ENCODE data around the gene PLEKHB1.

Gene PLEKHB1

DNA sequence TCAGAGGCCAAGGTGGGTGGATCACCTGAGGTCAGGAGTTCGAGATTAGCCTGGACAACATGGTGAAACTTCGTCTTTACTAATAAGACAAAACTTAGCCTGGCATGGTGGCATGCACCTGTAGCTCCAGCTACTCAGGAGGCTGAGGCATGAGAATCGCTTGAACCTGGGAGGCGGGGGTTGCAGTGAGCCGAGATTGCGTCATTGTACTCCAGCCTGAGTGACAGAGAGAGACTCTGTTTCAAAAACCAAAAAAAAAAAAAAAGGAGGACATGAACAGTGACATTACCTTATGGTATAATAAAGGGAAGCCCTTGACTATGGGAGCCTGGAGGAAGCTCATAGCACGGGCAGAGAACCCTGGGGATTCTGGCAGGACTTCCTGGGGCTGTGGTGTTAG, 16.5 kb upstream of the PLEKHB1 start:
- Histone ChIP-seq H3K9me3 (no peaks in the 10 kb centered on the region), H3K4me3 (ENCODE audit: low read depth in 1 of 2, low read length in 1 of 2) (no peak overlapping the region), H3K36me3 (no peaks in the 10 kb centered on the region), H3K4me1 (ENCODE audit: control insufficient read depth in 1 of 2, insufficient read depth in 1 of 2, low read depth in 1 of 2, low read length in 1 of 2) (peaks cover 16 to 19% of the 10 kb centered on the region in 2 experiments), H3K27ac (no peak overlapping the region), H3K27me3 (no peaks in the 10 kb centered on the region)
- TF ChIP-seq, protein P1, sequence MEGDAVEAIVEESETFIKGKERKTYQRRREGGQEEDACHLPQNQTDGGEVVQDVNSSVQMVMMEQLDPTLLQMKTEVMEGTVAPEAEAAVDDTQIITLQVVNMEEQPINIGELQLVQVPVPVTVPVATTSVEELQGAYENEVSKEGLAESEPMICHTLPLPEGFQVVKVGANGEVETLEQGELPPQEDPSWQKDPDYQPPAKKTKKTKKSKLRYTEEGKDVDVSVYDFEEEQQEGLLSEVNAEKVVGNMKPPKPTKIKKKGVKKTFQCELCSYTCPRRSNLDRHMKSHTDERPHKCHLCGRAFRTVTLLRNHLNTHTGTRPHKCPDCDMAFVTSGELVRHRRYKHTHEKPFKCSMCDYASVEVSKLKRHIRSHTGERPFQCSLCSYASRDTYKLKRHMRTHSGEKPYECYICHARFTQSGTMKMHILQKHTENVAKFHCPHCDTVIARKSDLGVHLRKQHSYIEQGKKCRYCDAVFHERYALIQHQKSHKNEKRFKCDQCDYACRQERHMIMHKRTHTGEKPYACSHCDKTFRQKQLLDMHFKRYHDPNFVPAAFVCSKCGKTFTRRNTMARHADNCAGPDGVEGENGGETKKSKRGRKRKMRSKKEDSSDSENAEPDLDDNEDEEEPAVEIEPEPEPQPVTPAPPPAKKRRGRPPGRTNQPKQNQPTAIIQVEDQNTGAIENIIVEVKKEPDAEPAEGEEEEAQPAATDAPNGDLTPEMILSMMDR (IDR thresholded peaks at IDR 0.05): no peak

DNA sequence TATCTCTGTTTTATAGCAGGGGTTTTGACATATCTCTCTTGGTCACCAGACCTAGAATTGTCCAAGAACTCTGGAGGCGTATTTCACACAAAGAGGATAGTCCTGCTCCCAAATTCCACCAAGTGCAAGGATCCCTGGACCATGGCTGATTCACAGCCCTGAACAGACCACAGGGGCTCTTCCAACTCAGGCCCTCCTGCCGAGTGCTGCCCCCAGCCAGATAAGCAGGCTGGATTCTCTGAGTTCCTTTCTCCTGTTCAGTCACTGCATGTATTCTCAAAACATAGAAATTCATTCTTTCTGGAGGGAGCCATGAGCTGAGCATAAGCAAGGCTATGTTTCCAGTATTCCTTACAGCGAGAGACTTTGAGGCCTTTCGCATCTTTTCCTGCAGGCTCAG, 13.4 kb upstream of the PLEKHB1 start:
- Histone ChIP-seq H3K9me3 (no peaks in the 10 kb centered on the region), H3K4me1 (ENCODE audit: control insufficient read depth in 1 of 2, insufficient read depth in 1 of 2, low read depth in 1 of 2, low read length in 1 of 2) (peaks cover 6% of the 10 kb centered on the region in 2 experiments), H3K27ac (no peak overlapping the region), H3K4me3 (ENCODE audit: low read depth in 1 of 2, low read length in 1 of 2) (no peak overlapping the region), H3K27me3 (no peaks in the 10 kb centered on the region), H3K36me3 (no peaks in the 10 kb centered on the region)
- TF ChIP-seq, protein P1 (IDR thresholded peaks at IDR 0.05): no peak

DNA sequence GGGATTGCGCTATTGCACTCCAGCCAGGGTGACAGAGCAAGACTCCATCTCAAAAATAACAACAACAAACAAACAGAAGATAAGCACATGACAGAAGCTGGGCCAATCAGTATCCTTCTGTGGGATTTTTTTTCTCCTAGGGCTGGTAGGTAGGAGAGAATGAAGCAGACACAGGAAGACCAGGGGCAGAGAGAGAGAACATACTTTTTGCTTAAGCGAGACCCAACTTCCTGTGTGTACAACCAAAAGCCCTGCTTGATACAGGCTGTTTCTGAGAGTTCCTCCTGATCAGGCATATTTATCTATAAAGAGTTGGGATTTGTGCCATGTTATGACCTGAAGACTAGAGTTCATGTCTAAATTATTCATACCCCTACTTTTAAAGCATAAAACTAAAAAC, 12.4 kb upstream of the PLEKHB1 start:
- Histone ChIP-seq H3K36me3 (no peaks in the 10 kb centered on the region), H3K9me3 (no peaks in the 10 kb centered on the region), H3K4me3 (ENCODE audit: low read depth in 1 of 2, low read length in 1 of 2) (no peak overlapping the region), H3K27ac (no peak overlapping the region), H3K27me3 (no peaks in the 10 kb centered on the region), H3K4me1 (ENCODE audit: control insufficient read depth in 1 of 2, insufficient read depth in 1 of 2, low read depth in 1 of 2, low read length in 1 of 2) (peaks cover 6% of the 10 kb centered on the region in 2 experiments)
- TF ChIP-seq, protein P1 (IDR thresholded peaks at IDR 0.05): no peak

DNA sequence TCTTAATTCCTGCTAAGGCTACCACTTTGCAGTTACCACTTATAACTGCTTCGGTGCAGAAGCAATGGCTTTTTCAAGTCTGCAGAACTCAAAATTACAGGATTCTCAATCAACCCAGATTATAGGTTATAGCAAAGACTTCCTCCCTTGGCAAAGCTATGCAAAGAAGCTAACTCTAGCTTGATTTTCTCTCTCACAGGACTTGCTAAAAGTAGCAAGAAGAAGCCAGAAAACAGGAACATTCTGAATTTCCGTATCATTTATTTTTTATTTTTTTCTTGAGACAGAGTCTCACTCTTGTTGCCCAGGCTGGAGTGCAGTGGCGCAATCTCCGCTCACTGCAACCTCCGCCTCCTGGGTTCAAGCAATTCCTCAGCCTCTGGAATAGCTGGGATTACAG, 10.7 kb upstream of the PLEKHB1 start:
- Histone ChIP-seq H3K4me1 (ENCODE audit: control insufficient read depth in 1 of 2, insufficient read depth in 1 of 2, low read depth in 1 of 2, low read length in 1 of 2) (peaks cover 6% of the 10 kb centered on the region in 2 experiments), H3K4me3 (ENCODE audit: low read depth in 1 of 2, low read length in 1 of 2) (no peak overlapping the region), H3K36me3 (no peaks in the 10 kb centered on the region), H3K27ac (no peak overlapping the region), H3K27me3 (peaks cover 8% of the 10 kb centered on the region), H3K9me3 (no peaks in the 10 kb centered on the region)
- TF ChIP-seq, protein P1 (IDR thresholded peaks at IDR 0.05): no peak

DNA sequence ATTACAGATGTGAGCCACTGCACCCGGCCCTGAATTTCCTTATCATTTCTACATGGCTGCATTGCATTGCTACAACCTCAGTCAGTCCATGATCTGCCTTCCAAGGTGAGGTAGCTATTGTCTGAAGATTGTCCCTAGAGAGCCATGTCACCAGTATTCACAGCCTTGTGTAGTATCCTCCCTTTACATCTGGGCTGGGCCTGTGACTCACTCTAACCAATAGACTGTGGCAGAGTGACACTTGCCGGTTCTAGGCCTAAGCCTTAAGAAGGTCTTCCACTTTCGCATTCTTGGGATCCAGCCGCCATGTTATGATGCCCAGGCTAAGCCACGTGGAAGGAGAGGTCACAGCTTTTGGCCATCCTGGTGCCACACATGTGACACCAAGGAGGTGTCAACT, 10.1 kb upstream of the PLEKHB1 start:
- no peaks in the 10 kb centered on the region for H3K36me3 ChIP-seq
- peaks cover 13% of the 10 kb centered on the region for H3K27me3 ChIP-seq
- no peak overlapping the region for H3K27ac ChIP-seq
- no peak overlapping the region for H3K4me3 ChIP-seq (ENCODE audit: low read depth in 1 of 2, low read length in 1 of 2)
- TF ChIP-seq, protein P1 (IDR thresholded peaks at IDR 0.05): no peak
- H3K9me3 ChIP-seq: no peaks in the 10 kb centered on the region
- peaks cover 6% of the 10 kb centered on the region in 2 experiments for H3K4me1 ChIP-seq (ENCODE audit: control insufficient read depth in 1 of 2, insufficient read depth in 1 of 2, low read depth in 1 of 2, low read length in 1 of 2)

DNA sequence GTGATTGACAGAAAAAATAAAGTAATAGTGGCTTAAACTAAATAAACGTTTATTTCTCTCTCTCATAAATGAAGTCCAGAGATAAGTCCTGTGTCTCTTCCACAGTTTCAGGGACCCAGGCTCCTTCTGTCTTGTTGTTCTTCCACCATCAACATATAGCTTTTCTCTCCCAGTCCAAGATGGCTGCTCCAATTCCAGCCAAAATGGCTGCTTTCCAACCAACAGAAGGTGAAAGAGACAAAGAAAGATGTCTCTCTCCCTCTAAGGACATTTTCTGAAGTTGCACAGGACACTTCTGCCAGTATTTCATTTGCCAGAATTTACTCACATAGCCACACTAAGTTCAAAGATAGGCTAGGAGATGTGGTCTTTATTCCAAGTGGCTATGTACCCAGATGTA, 9.4 kb upstream of the PLEKHB1 start:
- H3K27ac ChIP-seq: no peak overlapping the region
- peaks cover 6% of the 10 kb centered on the region in 2 experiments for H3K4me1 ChIP-seq (ENCODE audit: control insufficient read depth in 1 of 2, insufficient read depth in 1 of 2, low read depth in 1 of 2, low read length in 1 of 2)
- TF ChIP-seq, protein P1 (IDR thresholded peaks at IDR 0.05): no peak
- no peaks in the 10 kb centered on the region for H3K9me3 ChIP-seq
- H3K27me3 ChIP-seq: peaks cover 15% of the 10 kb centered on the region
- no peaks in the 10 kb centered on the region for H3K36me3 ChIP-seq
- no peak overlapping the region for H3K4me3 ChIP-seq (ENCODE audit: low read depth in 1 of 2, low read length in 1 of 2)

Data from neutrophil (primary cell).